Choroid plexus epithelial cell (primary cell): Measurements from ENCODE around the gene OSTF1.

Experiments
- DNase-seq: peaks from one replicate; pipeline ENCODE4 v3.0.0-alpha.2; 2010; ENCODE audit warnings: low read depth
- H3K4me3 ChIP-seq: 2 replicates; pipeline ENCODE4 v1.5.1; 2011; ENCODE audit warnings: low read depth, mild to moderate bottlenecking, control low read depth, low read length, moderate library complexity
- CTCF ChIP-seq: conservative IDR thresholded peaks from 2 replicates; pipeline ENCODE4 v1.5.1; 2011; ENCODE audit warnings: low read depth, mild to moderate bottlenecking, control low read depth, inconsistent platforms, low read length, moderate library complexity

The OSTF1 gene

DNA sequence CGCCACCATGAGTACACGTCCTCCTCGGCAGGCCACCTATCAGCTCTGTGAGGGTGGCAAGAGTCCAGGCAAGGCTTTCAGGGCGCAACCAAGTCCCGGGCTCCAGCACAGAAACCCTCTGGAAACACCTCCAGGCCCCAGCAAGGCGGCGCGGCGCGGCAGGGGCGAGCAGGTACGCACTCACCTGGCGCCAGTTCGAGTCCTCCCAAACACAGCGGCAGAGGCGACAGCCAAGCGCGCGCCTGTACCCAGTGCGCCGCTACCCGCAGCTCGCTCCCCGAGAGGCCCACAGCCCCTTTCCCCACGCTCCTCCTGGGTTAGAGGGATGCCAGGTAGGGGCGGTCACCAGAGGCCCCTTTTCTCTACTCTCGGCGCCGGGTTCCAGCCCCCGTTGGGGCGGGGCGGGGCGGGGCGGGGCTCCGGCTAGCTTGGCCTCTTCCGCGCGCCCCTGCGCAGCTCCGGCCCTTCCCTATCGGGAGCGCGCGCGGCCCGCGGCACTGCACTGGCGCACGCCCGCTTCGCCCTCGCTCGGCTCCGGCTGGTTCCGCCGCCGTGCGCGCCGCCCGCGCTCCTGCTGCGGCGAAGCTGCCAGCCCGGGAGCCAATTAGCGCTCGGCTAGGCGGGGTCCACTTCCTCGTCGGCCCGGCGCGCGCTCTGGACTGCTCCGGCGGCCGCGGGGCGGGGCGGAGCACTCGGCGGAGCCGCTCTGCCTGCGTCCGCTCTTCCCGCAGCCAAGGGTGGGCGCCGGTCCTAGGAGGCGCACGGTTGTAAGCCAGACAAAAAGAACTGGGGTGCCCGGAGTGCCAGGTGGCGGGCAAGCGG, at the start of gene OSTF1, which contains the start of gene NMRK1:
Gene OSTF1, plus strand, starts transcription at position 691 of the 822 bp plus-strand sequence. CDS start 179 bp downstream, outside the sequence.
Gene NMRK1, minus strand, starts transcription at position 332 of the 822 bp plus-strand sequence. CDS start 5,040 bp downstream, outside the sequence.
- DNase-seq: peak; percentile 98

DNA sequence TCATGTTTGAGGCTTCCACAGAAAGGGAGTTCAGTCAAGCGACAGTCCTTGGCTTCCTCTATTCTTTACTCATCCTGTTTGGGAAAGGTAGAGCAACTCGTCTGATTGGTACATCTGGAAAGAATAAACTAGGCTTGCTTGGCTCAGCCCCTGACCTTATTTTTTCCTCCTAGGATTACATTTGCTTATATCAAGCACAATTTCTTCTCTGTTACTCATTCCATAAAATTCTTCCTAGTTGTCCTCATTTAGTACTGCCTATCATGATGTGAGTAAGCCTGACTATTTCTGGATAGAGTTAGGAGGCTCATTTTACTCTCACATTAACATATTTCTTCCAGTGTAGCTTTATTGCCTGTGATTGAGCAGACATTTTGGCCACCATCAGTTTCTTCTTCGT, 49.3 kb upstream of the OSTF1 start:
- TF ChIP-seq CTCF: no peak
- H3K4me3 ChIP-seq: no peak overlapping the region
- DNase-seq: peak; percentile 4

More for the DNA sequence above, at the start of gene OSTF1, which contains the start of gene NMRK1:
- TF ChIP-seq CTCF: no peak
- H3K4me3 ChIP-seq: peak within 1 kb of the TSS; percentile 97

DNA sequence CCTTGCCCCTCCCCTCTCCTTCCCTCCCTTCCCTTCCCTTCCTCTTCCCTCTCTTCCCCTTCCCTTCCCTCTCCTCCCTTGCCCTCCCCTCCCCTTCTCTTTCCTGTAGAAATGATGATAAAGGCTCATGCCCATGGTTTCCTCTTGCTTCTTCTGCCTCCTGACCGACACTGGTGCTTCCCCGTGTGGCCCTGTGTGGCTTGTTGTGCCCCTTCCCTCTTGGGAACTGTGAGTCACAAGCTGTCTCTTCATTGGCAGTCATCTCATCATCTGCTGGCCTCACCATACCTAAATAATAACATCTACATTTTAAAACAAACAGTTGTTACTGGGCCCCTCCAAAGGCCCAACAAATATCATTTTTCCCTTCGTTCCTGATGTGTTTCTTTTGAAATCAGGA, 48.5 kb upstream of the OSTF1 start:
- DNase-seq: no peak
- H3K4me3 ChIP-seq: no peak overlapping the region
- no peak for TF ChIP-seq CTCF

GRCh38 chr9:75041041-75041440, 47.3 kb upstream of the OSTF1 start:
- no peak for TF ChIP-seq CTCF
- no peak overlapping the region for H3K4me3 ChIP-seq
- no peak for DNase-seq

DNA sequence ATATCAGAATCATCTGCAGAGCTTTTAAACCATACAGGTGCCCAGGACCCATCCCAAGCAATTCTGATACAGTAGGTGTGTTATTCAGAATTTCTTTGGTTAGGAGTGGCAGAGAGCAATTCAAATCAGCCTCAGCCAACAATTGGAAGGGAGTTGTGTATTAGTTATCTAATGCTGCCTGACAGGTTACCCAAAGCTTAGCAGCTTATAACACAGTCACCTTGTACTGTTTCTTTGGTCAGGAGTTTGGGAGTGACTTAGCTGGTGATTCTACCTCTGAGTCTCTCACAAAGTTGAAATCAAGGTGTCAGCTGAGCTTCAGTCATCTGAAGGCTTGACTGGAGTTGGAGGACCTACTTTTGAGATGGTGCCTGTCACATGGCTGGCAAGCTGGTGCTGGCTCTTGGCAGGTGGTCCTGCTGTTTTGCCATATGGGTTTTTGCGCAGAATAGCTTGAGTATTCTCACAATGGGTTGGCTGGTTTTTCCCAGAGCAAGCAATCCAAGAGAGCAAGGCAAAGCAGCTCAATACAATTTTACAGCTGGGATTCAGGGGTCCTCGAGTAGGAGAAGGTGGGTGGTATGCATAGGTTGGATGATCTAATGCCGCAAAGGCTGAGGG, 41.5 kb upstream of the OSTF1 start:
- no peak for TF ChIP-seq CTCF
- DNase-seq: no peak
- H3K4me3 ChIP-seq: no peak overlapping the region

- DNase-seq: no peak
- H3K4me3 ChIP-seq: no peak overlapping the region
- no peak for TF ChIP-seq CTCF
These were observed 40.8 kb upstream of the OSTF1 start for GRCh38 chr9:75047506-75047905.
